HG02571 (cell line): ENCODE results near the gene MYCN.

Experiments used
- ATAC-seq: cut with Tn5 transposase; IDR thresholded peaks from one replicate; pipeline ENCODE4 v1.9.1; 2021; ENCODE audit warnings: mild to moderate bottlenecking, moderate library complexity; ENCODE audit not compliant: unreplicated experiment

Gene MYCN

DNA sequence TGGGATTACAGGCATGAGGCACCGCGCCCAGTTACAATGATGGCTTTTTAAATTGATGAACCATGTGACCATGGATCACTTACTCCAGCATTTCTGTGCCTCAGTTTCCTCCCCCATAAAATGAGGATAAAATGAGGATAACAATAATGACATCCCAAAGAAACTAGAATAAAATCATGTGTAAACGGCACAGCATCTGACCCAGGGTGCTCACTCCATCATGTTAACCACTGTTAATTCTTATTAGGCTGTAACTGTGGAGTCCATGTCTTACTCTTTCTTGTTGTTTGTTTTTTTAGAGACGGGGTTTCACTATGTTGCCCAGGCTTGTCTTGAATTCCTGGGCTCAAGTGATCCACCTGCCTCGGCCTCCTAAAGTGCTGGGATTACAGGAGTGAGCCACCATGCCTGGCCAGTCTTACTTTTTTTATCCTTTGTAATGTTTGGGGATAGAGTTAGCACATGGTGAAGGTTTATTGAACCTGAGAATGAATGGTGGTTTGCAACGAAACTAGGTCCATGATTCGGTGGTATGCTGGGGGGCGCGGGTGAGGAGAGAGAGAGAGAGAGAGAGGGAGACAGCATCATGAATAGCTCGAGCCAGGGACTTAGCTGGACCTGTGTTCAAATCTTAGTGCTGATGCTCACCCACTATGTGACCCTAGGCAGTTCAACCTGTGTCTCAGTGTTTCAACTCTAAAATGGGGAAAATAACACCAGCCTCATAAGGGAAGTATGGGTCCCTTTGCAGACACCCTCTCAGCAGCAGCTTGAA lies 52.3 kb downstream of the MYCN start:
- no peak for ATAC-seq

GRCh38 chr2:15993232-15993610 lies 52.9 kb downstream of the MYCN start:
- no peak for ATAC-seq

DNA sequence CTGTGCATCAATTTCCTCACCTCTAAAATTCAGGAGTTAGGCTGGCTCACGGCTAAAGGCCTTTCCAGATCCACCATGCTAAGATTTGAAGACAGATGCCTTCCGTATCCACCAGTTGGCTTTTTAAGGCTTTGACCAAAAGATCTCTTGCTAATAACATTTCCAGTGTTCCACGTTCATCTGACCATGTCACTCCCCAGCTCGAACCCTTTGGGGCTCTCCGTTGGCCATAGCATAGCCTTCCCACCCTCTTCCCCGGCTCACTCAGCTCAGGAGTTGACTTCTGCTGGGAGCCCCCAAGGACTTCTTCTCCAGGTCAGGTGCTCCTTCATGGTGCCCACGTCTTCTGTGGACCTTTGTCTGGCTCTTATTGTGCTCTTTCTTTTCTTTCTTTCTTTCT lies 53.3 kb downstream of the MYCN start:
- no peak for ATAC-seq

GRCh38 chr2:15995603-15996002 lies 55.3 kb downstream of the MYCN start:
- ATAC-seq, result no peak
